GM12892 (cell line): Measurements from ENCODE around the gene GPHA2.

Experiments used
- POLR2A ChIP-seq: IDR thresholded peaks from 2 replicates; pipeline ENCODE4 v1.6.1; 2011; ENCODE audit warnings: low read depth, low read length, control low read depth
- POLR2AphosphoS5 ChIP-seq: IDR thresholded peaks from 2 replicates; pipeline ENCODE4 v1.6.1; 2011; ENCODE audit warnings: low read depth, low read length, control low read depth
- TAF1 ChIP-seq: IDR thresholded peaks from 2 replicates; pipeline ENCODE4 v1.6.1; 2011; ENCODE audit warnings: low read depth, mild to moderate bottlenecking, control low read depth, low read length, borderline replicate concordance

GRCh38 chr11:64892838-64893193 lies 42.9 kb downstream of the GPHA2 start:
- TF ChIP-seq POLR2AphosphoS5 (no peak), TAF1 (no peak), POLR2A (no peak)
